HFF-Myc (cell line): Measurements from ENCODE around the gene FER.

Experiments used
- DNase-seq: peaks from one replicate; pipeline ENCODE4 v3.0.0-alpha.2; 2011; ENCODE audit warnings: low read depth; ENCODE audit errors: extremely low read depth
- H3K4me3 ChIP-seq: replicated peaks from 2 replicates; pipeline ENCODE4 v1.5.1; 2011; ENCODE audit warnings: low read depth, mild to moderate bottlenecking, control low read depth, low read length
- TF ChIP-seq, protein P1 (sequence below): IDR thresholded peaks from 2 replicates; pipeline ENCODE4 v1.5.1; 2012; ENCODE audit warnings: mild to moderate bottlenecking, low read depth, low read length, control low read depth; ENCODE audit errors: missing control alignments

Gene FER

DNA sequence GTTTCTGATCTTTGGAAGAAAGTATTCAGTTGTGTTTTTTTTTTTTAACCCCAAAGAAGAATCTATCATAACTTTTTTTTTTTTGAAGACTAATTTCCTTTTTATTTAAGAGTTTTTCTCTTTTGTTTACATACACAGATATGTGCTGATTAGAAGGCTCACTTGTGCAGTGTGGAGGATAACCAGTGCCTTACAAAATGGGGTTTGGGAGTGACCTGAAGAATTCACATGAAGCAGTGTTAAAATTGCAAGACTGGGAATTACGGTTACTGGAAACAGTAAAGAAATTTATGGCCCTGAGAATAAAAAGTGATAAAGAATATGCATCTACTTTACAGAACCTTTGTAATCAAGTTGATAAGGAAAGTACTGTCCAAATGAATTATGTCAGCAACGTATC is 50.3 kb downstream of the FER start:
- no peak overlapping the region for H3K4me3 ChIP-seq
- no peak for DNase-seq
- TF ChIP-seq, protein P1, sequence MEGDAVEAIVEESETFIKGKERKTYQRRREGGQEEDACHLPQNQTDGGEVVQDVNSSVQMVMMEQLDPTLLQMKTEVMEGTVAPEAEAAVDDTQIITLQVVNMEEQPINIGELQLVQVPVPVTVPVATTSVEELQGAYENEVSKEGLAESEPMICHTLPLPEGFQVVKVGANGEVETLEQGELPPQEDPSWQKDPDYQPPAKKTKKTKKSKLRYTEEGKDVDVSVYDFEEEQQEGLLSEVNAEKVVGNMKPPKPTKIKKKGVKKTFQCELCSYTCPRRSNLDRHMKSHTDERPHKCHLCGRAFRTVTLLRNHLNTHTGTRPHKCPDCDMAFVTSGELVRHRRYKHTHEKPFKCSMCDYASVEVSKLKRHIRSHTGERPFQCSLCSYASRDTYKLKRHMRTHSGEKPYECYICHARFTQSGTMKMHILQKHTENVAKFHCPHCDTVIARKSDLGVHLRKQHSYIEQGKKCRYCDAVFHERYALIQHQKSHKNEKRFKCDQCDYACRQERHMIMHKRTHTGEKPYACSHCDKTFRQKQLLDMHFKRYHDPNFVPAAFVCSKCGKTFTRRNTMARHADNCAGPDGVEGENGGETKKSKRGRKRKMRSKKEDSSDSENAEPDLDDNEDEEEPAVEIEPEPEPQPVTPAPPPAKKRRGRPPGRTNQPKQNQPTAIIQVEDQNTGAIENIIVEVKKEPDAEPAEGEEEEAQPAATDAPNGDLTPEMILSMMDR: no peak

DNA sequence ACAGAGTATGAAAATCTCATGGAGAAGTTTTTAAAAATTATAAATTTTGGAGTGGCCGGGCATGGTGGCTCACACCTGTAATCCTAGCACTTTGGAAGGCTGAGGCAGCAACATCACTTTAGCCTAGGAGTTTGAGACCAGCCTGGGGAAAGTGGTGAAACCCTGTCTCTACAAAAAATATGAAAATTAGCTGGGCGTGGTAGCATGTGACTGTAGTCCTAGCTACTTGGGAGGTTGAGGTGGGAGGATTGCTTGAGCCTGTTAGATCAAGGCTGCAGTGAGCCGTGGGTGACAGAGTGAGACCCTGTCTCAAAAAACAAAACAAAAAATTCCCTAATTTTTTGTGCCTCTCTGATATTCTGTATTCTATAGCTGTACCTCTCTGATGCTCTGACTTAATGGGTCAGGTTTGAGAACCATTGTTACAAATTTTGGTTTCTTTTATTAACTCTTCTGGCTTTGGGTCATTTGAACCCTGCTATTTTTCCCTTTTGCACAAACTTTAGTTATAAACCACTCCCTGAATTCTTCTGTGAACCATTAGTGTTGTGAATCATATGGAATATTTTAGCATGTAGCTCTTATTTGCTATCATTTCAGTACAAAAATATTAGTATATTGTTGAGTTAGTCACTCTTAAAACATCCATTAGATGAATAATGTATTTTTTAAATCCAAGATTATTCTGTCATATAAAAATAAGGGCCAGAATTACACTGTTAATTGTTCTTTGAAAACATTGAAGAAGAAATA is 51.0 kb downstream of the FER start:
- TF ChIP-seq, protein P1: no peak
- DNase-seq: no peak
- H3K4me3 ChIP-seq: no peak overlapping the region

DNA sequence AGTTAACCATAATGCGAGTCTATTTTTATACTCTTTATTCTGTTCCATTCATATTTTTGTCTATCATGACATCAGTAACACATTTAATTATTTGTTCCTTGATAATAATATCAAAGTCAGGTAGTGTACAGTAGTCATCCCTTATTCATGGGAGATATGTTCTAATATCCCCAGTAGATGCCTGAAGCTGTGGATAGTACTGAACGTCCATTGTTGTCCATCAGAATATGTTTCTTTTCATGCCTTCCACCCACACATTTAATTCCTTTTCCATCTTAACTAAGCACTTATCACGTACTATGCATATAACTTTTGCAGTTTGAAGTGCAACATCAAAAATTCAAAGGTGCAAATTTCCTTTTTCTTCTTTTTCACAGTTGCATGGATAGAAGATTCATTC is 53.6 kb downstream of the FER start:
- TF ChIP-seq, protein P1: no peak
- H3K4me3 ChIP-seq: no peak overlapping the region
- no peak for DNase-seq

DNA sequence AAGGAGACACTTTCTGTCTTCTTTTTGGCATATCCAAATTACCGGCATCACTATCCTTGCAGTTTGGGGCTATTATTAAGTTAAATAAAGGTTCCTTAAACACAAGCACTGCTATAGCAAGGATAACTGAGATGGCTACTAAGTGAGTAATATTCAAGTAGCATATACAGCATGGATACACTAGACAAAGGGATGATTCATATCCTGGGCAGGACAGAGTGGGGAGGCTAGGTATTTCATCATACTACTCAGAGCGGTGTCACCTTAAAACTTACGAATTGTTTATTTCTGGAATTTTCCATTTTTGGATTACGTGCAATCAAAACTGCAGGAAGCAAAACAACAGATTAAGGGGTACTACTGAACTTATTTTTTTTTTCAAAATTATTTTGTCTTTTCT is 54.1 kb downstream of the FER start:
- H3K4me3 ChIP-seq: no peak overlapping the region
- peak; percentile 82 for DNase-seq
- TF ChIP-seq, protein P1: no peak

DNA sequence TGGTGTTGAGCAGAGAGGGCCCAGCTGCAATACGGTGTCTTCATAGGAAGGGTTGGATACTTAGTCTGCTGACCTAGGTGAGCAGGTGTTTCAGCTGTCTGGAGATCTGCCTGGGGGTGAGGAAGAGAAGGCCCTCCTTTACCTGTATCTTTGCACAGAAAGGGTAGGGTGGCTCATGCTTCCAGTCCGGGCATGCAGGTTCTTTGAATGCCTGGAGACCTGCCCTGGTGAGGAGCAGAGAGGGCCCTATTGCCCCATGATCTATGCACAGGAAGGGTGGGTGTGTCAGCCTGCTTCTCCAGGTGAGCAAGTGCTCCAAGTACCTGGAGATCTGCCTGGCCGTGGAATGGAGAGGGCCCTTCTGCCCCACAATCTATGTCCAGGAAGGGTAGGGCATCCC is 63.0 kb downstream of the FER start:
- H3K4me3 ChIP-seq: no peak overlapping the region
- DNase-seq: no peak
- TF ChIP-seq, protein P1: no peak

DNA sequence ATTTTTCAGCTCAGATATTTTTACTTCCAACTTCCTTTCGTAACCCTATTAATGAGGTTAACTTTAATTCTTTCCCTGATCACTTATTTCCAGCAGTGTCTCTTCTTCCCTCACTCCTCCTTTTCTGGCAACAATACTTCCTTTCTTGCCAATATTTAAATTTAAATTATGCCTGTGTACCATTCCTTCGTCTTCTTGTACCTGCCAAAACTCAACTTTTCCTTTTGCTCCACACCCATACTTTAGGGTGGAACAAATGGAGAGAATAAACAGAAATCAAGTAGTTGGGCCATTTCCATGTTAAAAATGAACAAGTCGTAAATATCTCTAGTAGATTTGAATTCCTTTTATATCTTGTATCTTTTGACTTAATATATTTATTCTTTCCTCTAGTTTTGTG is 66.0 kb downstream of the FER start:
- DNase-seq: no peak
- no peak overlapping the region for H3K4me3 ChIP-seq
- TF ChIP-seq, protein P1: no peak

DNA sequence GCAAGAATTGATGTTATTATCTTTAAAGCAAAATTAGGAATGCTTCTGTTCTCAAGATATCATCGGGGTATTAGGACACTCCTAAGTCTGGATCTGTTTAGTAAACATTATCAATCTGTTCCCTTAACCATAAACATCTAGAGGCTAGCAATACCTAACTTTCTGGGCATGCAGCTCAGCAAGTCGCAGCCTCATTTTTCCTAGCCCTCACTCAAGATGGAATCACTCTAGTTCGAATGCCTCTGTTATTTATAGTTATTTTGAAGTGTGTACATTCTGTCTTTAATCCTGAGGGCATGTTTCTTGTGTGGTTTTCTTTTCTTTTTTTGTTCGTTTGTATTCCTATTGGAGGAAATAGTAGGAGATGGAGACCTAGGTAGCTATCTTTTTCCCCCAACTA is 66.9 kb downstream of the FER start:
- TF ChIP-seq, protein P1: no peak
- H3K4me3 ChIP-seq: no peak overlapping the region
- DNase-seq: no peak
